ENCODE data around the gene PAF1.
"Not testable (repeated sequence)": the region's sequence is repeated elsewhere in the genome, so short reads cannot be mapped to it uniquely, and the experiment has no call there.

Gene PAF1

GRCh38 chr19:39349326-39349725 lies 41.6 kb downstream of the PAF1 start:
- no peak for DNase-seq

DNA sequence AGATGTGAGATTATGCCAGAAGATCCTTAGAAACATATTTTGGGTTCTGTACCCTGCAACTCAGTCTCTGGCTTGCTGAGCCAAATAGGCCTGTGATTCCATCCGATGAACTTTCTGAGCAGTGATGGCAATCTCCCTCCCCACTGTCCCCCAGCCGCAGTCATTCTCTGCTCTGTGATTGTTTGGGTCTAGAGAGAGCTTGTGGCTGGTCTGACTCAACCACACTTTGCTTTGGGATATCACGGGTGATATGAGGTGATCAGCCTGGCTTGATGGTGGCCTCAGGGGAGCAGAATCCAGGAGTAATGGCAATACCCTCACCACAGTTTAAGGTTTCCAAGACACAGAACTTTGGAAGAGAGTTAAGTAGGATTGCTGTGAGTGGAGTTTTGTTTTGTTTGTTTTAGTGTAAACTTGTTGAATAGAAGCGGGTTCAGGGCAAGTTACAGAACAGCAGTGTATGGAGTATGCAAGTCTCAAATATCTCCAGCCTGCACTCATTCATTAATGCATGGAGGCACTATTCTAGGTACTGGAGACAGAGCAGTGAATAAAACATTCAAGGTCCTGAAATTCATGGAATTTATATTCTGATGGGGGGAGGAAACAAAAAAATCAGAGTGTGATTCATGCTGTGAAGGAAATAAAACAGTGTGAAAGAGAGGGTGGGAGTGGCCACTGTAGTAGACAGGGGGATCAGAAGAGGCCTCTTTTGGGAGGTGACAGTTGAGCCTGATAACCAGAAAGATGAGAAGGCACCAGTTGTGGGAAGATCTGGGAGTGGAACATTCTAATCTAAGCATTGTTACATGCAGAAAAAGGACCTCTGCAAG lies 43.4 kb downstream of the PAF1 start:
- DNase-seq = no peak

DNA sequence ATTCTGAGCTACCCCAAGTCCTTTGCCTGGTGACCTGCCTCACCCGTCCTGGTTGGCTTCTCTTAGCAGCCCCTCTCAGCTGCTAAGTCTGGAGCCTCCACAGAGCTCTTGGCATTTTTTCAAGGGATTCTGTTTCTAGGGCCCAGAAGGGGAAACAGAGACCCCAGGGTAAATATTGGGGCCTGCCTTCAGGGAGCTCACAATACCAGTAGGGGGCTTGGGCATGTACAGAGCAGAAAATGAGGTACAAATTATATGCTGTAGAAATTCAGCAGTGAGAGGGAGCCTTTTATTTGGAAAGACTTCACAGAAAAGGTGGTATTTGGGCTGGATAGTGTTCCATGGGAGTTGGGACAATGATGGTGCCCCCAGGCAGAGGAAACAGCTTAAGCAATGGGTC lies 45.0 kb downstream of the PAF1 start:
- DNase-seq = no peak

GRCh38 chr19:39342647-39343305 lies 48.1 kb downstream of the PAF1 start:
- no peak for DNase-seq

- DNase-seq = peak; percentile 97
Measured at GRCh38 chr19:39341719-39342604, 48.9 kb downstream of the PAF1 start, which contains the start of gene SAMD4B. TSS of gene SAMD4B (plus strand) at chr19:39342421. CDS start at chr19:39356894, 14,473 bp downstream.

- no peak for DNase-seq
Measured at GRCh38 chr19:39341129-39341718, 49.7 kb downstream of the PAF1 start.

GRCh38 chr19:39340156-39340555 lies 50.8 kb downstream of the PAF1 start:
- not testable (repeated sequence) for DNase-seq

GRCh38 chr19:39339674-39340073 lies 51.2 kb downstream of the PAF1 start:
- no peak for DNase-seq

DNA sequence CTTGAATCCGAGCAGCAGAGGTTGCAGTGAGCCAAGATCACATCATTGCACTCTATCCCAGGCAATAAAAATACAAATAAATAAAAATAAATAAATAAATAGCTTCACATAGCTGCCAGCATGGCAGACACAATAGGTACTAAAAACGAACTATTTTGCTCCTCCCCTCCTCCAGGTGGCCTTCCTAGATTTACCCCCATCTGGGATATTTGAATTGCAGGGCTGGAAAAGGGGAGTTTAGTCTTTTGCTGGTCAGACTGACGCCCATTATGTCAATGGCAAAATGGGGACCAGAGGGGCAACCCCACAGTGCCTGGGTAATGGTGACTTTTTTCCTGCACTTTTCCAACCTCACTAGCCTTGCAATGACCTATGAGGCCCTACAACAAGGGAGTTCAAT lies 54.4 kb downstream of the PAF1 start:
- DNase-seq = no peak
